Kidney epithelial cell (primary cell): ENCODE data around the gene PCDHA7. TPM values are rescaled to one million over a fixed set of nuclear protein-coding genes. Genes with fewer than 3 reads are reported as not detected.
"Not testable (repeated sequence)": the region's sequence is repeated elsewhere in the genome, so short reads cannot be mapped to it uniquely, and the experiment has no call there.

Experiments used
- DNase-seq: peaks from one replicate; pipeline ENCODE4 v3.0.0-alpha.2; 2010; ENCODE audit warnings: low read depth
- H3K27me3 ChIP-seq: 2 replicates; pipeline ENCODE4 v1.6.0; 2011; ENCODE audit warnings: low read length; ENCODE audit not compliant: control insufficient read depth, insufficient read depth
- H3K36me3 ChIP-seq: 2 replicates; pipeline ENCODE4 v1.5.1; 2011; ENCODE audit warnings: low read length; ENCODE audit not compliant: control insufficient read depth, insufficient read depth
- H3K4me3 ChIP-seq: 2 replicates; pipeline ENCODE4 v1.5.1; 2011; ENCODE audit warnings: low read depth, mild to moderate bottlenecking, control low read depth, low read length
- CTCF ChIP-seq: IDR thresholded peaks from 2 replicates; pipeline ENCODE4 v1.5.1; 2011; ENCODE audit warnings: mild to moderate bottlenecking, moderate library complexity, low read length, control low read depth, inconsistent platforms; ENCODE audit not compliant: insufficient read depth, poor library complexity, severe bottlenecking
- total RNA-seq: library from RNA; depleted of rRNA; stranded (reverse); fragments of >200 nt; gene quantifications from 2 replicates; pipeline ENCODE4 v1.2.3, GENCODE V29; 2015

PCDHA7 gene
- total RNA-seq, 1 donor from 2014 or later = 0.25 TPM

DNA sequence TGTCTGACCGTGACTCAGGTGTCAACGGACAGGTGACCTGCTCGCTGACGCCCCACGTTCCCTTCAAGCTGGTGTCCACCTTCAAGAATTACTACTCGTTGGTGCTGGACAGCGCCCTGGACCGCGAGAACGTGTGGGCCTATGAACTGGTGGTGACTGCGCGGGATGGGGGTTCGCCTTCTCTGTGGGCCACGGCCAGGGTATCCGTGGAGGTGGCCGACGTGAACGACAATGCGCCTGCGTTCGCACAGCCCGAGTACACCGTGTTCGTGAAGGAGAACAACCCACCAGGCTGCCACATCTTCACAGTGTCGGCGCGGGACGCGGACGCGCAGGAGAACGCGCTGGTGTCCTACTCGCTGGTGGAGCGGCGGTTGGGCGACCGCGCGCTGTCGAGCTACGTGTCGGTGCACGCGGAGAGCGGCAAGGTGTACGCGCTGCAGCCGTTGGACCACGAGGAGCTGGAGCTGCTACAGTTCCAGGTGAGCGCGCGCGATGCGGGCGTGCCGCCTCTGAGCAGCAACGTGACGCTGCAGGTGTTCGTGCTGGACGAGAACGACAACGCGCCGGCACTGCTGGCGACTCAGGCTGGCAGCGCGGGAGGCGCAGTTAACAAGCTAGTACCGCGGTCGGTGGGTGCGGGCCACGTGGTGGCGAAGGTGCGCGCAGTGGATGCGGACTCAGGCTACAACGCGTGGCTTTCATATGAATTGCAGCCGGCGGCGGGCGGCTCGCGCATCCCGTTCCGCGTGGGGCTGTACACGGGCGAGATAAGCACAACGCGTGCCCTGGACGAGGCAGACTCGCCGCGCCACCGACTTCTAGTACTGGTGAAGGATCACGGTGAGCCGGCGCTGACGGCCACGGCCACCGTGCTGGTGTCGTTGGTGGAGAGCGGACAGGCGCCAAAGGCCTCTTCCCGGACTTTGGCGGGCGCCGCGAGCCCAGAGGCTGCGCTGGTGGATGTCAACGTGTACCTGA is 36.4 kb downstream of the PCDHA7 start:
- H3K36me3 ChIP-seq = no peaks in the 10 kb centered on the region
- H3K4me3 ChIP-seq = no peak overlapping the region
- H3K27me3 ChIP-seq = peaks cover 3% of the 10 kb centered on the region
- TF ChIP-seq CTCF = no peak
- DNase-seq = no peak

DNA sequence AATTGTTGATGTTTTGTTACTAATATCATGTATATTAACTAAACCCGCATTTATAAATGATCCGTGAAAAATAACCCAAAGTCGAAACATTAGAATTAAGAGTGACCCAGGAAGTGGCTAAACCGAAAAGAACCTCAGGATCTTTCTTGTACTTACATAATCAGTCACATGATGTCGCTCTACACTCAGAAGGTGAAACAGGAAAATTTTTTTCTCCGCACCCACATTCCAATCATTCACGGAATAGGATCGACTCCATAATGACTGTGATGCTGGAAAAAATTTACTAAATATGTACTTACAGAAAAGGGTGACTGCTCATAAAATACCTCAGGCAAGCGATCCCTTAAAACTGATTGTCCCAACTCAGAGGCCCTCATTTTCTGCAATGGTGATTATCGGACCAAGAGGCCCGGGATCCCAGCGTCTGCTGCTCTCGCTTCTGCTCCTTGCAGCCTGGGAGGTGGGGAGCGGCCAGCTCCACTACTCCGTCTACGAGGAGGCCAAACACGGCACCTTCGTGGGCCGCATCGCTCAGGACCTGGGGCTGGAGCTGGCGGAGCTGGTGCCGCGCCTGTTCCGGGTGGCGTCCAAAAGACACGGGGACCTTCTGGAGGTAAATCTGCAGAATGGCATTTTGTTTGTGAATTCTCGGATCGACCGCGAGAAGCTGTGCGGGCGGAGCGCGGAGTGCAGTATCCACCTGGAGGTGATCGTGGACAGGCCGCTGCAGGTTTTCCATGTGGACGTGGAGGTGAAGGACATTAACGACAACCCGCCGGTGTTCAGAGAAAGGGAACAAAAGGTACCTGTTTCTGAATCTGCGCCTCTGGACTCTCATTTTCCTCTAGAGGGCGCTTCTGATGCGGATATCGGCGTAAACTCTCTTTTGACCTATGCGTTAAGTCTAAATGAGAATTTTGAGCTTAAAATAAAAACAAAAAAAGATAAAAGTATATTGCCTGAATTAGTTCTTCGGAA is 41.3 kb downstream of the PCDHA7 start, which contains the start of gene PCDHA12:
PCDHA12 (plus strand) TSS at position 224 of the 981 bp plus-strand sequence; CDS start at position 389, 165 bp downstream.
- Histone ChIP-seq H3K36me3 (no peaks in the 10 kb centered on the region), H3K27me3 (peaks cover 3% of the 10 kb centered on the region), H3K4me3 (no peak within 1 kb of the TSS)
- no peak for TF ChIP-seq CTCF
- DNase-seq = no peak

- H3K27me3 ChIP-seq, H3K4me3 ChIP-seq, DNase-seq, H3K36me3 ChIP-seq: not testable (repeated sequence)
These were observed 42.6 kb downstream of the PCDHA7 start for GRCh38 chr5:140876541-140877261.

DNA sequence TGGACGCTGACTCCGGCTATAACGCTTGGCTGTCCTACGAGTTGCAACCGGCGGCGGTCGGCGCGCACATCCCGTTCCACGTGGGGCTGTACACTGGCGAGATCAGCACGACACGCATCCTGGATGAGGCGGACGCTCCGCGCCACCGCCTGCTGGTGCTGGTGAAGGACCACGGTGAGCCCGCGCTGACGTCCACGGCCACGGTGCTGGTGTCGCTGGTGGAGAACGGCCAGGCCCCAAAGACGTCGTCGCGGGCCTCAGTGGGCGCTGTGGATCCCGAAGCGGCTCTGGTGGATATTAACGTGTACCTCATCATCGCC is 43.2 kb downstream of the PCDHA7 start:
- Histone ChIP-seq H3K27me3 (no peaks in the 10 kb centered on the region), H3K4me3 (no peak overlapping the region), H3K36me3 (no peaks in the 10 kb centered on the region)
- no peak for TF ChIP-seq CTCF
- DNase-seq = no peak

GRCh38 chr5:140881889-140882590 is 48.0 kb downstream of the PCDHA7 start, which contains the start of gene PCDHA13:
TSS of gene PCDHA13 (plus strand) at chr5:140882124. CDS start at chr5:140882269, 145 bp downstream.
- H3K4me3 ChIP-seq = no peak within 1 kb of the TSS
- H3K27me3 ChIP-seq = peaks cover 3% of the 10 kb centered on the region
- DNase-seq = no peak
- no peaks in the 10 kb centered on the region for H3K36me3 ChIP-seq
- peak; percentile 20 for TF ChIP-seq CTCF
